ENCODE measurements around the gene TACSTD2.
"Not testable (repeated sequence)": the region's sequence is repeated elsewhere in the genome, so short reads cannot be mapped to it uniquely, and the experiment has no call there.

TACSTD2 gene

DNA sequence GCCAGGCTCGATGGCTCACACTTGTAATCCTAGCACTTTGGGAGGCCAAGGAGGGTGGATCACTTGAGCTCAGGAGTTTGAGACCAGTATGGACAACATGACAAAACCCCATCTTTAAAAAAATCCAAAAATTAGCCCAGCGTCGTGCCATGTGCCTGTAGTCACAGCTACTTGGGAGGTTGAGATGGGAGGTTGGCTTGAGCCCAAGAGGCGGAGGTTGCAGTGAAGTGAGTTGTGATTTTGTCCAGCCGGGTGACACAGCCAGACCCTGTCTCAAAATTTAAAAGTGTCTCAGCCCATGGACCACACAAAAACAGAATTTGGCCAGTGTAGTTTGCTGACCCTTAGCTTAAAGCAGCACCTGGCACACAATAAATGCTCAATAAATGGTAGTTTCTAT, 11.3 kb upstream of the TACSTD2 start:
- in situ Hi-C loops (cut with HindIII; ENCODE audit: low sequenced_read_pairs): no loop called here

DNA sequence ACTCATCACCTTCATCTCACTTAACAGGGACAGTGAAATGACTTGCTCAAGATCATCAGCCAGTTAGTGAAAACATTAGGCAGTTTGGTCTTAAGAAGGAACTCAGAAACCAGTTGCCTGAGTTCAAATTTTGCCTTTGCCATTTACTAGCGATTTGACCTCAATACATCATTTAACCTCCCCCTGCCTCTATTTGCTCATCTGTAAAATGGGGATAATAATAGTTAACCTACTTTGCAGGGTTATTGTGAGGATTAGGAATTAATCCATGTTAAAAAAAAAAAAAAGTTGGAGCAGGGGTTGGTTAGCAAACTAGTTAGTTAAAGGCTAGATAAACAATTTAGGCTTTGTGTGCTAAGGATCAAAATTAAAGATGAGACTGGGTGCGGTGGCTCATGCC, 10.6 kb upstream of the TACSTD2 start:
- in situ Hi-C loops (cut with HindIII; ENCODE audit: low sequenced_read_pairs): no loop called here

DNA sequence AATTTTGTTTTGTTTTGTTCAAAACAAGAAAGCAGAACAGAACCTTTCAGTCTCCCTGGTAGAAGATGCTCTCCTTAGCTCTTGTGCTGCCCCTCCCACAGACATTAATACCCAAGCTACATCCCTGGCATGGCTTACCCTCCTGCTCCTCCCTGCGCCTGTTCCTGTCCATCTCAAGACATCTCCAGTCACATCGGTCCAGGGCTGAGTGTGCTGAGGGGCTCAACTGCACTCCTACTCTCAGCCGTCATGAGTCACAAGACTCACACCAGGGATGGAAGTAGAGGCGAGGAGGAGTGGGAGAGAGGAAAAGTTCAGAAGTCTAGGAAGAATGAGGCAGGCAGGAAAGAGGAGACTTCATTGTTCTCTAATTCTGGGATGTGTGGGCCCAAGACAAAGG, 9.2 kb upstream of the TACSTD2 start:
- in situ Hi-C loops (cut with HindIII; ENCODE audit: low sequenced_read_pairs): no loop called here

DNA sequence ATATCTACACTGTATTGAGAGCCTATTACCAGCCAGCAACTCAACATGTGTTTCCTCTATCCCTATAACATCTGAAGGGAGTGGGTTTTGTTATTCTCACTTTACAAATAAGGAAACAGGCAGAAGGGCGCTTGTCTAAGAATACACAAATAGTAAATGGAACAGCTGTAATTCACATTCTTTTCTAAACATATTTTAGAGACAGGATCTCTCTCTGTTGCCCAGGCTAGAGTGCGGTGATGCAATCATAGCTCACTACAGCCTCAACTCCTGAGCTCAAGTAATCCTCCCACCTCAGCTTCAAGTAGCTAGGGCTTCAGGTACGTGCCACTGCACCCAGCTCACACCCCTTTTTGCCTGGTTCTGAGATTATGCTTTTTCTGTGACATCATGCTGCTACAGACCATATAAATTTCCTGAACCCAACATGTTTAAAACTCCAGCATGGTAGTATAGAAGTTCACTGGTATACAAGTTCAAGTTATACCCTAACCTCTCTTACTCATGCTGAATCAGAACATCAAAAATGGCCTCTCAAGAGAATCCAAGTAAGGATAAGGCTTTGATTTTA, 8.6 kb upstream of the TACSTD2 start:
- in situ Hi-C loops (cut with HindIII; ENCODE audit: low sequenced_read_pairs): no loop called here

DNA sequence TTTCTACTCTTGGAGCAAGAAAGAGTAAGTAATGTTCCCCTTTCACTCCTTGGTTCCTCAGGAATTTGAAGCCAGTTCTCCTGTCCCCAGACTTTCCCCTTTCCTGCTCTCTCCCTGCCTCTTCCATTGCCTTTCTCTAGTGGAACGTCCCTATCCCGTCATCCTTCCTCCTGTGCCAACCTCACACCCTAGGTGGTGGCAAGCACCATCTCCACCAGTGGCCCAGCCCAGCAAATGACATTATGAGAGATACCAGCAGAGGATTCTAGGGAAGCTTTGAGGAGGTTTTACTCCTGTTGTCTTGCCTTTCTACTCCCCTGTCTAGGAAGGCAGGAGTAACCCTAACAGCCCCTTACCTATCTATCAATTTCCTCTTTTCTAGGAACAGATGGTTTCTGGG, 8.1 kb upstream of the TACSTD2 start:
- in situ Hi-C loops (cut with HindIII; ENCODE audit: low sequenced_read_pairs): no loop called here

DNA sequence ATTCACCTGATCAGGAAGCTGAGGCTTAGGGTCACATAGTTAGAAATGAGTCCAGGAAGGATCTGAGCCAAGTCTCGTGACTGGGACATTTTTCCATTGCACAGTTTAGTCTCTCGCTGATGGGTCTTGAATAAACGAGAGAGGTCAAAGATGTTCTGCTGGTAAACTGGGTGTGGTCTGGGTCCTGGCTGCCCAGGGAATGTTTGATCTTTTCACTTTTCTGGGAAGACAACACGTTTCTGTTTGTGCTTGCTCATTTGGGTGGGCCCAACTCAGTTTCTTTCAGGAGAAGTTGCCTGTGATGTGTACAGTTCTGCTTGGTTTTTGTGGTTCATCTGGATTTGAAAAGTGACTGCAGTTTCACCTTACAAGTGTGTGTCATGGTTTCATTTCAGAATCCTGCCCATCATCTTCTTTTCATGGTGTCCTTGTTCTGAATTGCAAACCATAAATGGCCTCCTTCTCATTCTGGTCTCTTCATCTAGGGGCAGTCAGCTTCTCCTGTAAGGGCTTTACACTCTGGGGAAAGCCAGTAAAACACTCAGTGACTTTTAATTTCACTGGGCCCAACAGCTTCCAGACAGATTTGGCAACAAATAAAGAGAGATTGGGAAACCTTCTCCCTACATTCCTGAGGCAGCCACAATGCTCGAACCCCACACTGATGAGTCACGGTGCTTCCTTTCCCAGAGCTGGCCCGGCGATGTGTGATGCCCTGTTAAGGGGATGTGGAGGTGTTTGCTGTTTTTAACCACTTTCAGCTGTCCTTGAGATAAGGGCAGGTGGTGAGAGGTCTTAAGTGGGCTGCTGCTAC, 7.2 kb upstream of the TACSTD2 start:
- in situ Hi-C loops (cut with HindIII; ENCODE audit: low sequenced_read_pairs): no loop called here

DNA sequence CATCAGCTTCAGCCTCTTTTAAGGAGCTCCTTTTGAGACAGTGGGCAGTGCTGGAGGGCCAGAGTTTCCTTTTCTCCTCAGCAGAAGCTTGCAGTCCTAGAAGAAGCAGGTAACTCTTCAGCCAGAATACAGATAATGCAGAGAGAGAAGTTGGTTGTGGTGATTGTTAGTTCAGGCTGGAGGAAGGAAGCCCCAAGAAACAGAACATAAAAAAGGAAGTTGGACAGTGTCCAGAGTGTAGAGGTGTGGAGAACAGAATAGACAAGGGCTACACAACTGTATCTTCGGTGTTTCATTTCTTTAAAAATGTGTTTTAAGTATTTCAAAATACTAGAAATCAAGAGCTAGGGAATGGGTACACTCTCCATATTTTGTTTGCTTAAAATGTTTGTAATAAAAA, 6.4 kb upstream of the TACSTD2 start:
- in situ Hi-C loops (cut with HindIII; ENCODE audit: low sequenced_read_pairs): no loop called here

DNA sequence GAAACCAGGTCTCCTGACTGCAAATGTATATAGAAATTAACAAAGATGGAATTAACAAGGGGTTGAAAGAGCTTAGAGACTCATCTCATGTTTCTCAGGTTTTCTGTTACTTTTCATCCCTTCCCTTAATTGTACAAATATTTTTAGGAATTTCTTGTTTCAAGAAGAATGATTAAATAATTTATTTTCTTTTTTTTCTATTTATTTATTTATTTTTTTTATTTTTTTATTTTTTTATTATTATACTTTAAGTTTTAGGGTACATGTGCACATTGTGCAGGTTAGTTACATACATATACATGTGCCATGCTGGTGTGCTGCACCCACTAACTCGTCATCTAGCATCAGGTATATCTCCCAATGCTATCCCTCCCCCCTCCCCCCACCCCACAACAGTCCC, 5.1 kb upstream of the TACSTD2 start:
- in situ Hi-C loops (cut with HindIII; ENCODE audit: low sequenced_read_pairs): not testable (repeated sequence)

DNA sequence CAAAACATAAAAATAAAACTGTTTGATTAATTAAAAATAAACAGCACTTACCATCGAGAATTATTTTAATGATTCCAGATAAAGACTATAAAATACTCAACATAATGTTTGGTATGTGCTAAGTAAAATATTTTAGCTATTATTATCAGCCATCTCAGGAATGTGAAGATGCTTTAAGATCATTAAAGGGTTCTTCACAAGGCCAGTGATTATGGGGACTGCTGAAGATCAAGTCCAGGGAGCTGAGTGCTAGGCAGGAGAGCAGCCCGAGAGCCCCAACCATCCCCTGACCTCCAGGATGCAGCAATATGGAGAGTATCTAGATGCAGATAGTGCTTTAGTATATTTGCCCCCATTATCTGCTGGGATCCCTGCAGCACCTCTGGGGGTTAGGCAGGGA, 4.6 kb upstream of the TACSTD2 start:
- in situ Hi-C loops (cut with HindIII; ENCODE audit: low sequenced_read_pairs): no loop called here

DNA sequence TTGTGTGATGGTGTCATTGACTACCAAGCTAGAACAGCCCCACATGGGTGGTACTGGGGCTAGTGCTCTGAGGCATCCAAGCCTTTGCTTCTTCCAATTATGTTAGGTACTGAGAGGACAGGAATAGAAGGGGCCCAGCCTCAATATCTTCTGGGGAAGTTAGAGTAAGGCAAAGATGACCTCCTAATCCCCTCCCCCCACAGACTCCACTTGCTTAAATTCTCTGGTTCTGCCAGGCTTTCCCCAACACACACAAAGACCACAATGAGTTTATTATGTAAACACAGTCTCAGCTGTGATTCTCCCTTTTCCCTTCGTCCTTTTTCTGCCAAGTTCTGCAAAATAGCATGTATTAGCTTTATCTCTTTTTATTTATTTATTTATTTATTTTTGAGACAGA, 3.1 kb upstream of the TACSTD2 start:
- in situ Hi-C loops (cut with HindIII; ENCODE audit: low sequenced_read_pairs): no loop called here

DNA sequence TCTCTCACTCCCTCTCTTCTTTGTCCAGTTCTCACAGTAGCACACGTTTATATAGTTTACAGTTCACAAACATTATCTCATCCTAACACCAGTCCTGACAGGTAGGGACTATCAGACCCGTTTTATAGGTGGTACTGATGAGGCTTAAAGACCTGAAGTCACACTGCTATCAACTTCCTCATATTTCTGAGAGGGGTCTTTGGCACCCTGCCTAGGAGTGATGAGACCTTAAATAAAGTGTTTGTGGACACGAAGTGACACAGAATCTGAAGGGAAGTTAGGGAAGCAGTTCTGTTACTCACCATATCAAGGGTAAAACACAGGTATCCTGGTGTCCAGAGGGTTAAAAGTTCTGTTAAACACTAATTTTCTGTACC, 590 bp upstream of the TACSTD2 start:
- in situ Hi-C loops (cut with HindIII; ENCODE audit: low sequenced_read_pairs): no loop called here

DNA sequence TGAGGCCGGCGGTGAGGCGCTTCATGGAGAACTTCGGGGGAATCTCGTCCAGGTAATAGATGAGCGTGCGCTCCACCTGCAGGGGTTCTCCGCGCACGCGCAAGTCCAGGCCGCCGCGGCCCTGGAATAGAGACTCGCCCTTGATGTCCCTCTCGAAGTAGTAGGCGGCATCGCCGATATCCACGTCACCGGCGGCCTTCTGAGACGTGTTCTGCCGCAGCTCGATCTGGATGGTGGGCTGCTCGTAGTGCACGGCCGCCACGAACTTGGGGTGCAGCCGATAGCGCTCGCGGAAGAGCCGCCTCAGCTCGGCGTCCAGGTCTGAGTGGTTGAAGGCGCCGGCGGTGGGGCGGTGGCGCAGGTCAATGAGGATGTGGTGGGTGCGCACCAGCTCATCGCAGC, 726 bp downstream of the TACSTD2 start:
- in situ Hi-C loops (cut with HindIII; ENCODE audit: low sequenced_read_pairs): no loop called here

DNA sequence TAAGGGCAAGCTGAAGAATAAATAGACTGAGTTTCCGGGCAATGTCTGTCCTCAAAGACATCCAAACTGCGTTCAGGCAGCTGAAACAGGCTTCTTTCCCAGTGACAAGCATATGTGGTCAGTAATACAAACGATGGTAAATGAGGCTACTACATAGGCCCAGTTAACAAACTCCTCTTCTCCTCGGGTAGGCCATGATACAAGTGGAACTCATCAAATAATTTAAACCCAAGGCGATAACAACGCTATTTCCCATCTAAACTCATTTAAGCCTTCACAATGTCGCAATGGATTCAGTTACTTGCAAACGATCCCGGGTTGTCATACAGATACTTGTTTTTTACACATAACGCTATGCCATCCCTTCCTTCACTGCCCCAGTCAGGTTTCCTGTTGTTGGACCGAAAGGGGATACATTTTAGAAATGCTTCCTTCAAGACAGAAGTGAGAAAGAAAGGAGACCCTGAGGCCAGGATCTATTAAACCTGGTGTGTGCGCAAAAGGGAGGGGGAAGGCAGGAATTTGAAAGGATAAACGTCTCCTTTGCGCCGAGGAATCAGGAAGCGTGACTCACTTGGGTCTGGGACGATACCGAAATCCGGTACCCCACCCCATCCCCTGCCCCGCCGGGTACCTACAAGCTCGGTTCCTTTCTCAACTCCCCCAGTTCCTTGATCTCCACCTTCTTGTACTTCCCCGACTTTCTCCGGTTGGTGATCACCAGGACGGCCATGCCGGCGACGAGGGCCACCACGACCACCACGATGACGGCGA, 1.3 kb downstream of the TACSTD2 start:
- in situ Hi-C loops (cut with HindIII; ENCODE audit: low sequenced_read_pairs): no loop called here

DNA sequence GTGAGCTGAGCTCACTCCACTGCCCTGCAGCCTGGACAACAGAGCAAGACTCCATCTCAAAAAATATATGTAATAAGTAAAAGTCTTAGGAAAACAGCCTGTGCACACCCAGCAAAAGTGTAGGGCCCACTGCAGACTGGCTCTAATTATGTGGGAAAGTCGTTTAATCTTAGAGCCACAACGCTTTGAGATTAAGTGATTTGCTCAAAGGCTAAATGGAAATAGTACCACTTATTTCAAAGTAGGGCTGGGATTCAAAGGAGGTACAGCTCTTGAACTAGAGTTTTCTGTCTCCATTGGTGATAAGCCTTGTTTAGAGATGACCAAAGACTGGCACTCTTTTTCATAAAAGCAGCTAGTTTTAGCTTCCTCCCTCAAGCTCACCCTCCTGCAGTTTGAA, 2.2 kb downstream of the TACSTD2 start:
- in situ Hi-C loops (cut with HindIII; ENCODE audit: low sequenced_read_pairs): no loop called here

DNA sequence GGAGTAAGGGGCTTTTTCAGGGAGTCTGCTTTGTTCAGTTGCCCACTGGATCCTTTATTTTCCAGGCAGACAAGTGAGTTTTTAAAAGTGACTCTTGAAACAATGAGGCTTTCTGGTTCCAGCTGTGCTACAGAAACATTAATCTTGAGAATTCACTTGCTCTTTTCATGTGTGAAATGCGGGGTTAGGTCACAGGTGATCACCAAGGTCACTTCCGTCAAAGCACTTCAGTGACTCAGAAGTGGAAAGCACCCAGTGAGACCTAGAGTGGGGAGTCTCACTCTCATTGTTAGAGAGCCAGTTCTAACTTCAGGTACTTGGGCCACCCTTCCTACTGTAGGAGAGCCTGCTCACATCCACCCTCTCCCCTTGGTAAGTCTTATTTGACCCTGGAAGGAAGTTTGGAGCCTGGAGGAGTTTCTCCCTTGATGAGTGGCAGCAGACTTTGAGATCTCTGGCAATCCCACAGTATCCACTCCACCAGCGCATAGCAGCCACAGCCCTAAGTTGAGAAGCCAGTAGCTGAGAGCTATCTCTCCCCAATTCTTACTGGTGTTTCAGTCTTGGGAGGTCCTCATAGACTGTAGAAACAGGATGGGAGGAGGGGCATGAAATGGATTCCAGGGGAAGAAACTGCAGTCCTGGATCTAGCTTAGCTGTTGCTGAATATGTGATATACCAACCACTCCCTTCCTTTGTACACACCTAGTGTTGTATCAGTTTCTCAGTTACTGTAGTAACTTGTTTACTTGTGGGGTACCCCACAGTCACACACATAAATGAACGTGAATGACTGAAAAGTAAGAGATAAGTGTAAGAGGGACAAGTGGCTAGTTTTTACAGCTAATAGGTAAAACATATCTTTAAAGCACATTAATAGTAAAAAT, 3.1 kb downstream of the TACSTD2 start:
- in situ Hi-C loops (cut with HindIII; ENCODE audit: low sequenced_read_pairs): no loop called here

DNA sequence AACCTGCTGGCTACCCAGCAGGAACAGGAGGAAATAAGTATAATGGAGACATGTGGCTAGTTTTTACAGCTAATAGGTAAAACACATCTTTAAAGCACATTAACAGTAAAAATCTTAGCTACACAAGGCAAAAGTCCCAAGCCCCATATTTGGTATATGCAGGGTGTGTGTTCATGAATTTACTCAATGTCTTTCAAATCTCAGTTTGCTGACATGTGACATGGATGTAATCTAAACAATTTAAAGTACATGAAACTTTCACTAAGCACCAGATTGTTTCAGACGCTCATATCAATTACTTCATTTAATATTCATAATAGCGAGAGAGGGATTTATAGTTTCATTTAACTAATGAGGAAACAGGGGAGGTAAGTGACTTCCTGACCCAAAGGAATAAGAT, 3.9 kb downstream of the TACSTD2 start:
- in situ Hi-C loops (cut with HindIII; ENCODE audit: low sequenced_read_pairs): no loop called here

DNA sequence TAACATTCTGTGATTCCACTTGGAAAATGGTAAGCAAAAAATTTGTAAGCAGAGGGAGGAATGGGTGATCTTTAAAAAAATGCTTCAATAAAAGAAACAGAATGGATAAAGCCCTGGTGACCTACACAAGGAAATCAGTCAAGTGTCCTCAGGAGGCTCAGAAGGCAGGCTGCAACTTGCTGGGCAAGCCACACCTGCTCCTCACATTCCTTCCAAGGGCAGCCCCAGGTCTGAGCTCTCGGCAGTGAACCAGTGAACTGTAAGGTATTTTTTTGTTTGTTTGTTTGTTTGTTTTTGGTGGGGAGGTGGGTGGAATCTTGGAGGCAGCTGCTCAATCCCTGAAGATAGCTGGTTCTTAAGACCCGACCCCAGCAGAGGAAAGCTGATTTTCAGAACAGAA, 4.4 kb downstream of the TACSTD2 start:
- in situ Hi-C loops (cut with HindIII; ENCODE audit: low sequenced_read_pairs): no loop called here

DNA sequence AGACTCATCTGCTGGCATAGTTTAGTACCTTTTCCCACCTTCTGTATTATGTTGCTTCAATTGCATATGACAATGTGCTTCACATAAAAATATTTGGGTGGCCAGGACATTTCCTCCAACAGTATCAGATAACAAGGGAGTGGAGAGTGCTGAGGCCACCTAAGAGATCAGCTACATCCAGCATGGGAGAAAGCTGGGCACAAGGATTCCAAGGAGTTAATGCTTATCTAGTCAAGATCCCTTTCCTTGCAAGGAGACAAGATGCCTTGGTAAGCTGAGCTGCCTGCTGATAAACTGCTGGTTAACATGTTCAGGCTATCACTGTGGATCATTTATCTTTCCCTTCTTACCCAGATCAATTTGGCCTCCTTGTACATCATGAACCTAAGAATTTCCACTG, 5.4 kb downstream of the TACSTD2 start:
- in situ Hi-C loops (cut with HindIII; ENCODE audit: low sequenced_read_pairs): no loop called here

DNA sequence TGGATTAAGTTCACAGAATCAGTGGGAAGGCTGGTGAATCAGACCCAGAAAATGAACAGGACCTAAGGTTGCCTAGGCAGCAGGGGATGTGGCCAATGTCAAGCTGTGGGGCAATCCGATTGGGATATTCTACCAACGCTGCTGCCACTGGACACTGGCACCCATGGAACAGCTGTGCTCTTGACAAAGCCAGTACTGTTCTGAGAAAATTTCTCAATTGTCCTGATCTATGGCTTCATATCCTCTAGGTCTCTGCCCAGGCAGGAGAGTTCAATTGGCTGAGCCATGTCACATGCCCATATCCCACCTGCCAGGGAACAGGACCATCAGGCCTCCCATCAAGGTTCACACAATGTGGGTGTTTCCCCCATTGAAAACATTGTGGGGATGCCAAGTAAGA, 6.2 kb downstream of the TACSTD2 start:
- in situ Hi-C loops (cut with HindIII; ENCODE audit: low sequenced_read_pairs): no loop called here

DNA sequence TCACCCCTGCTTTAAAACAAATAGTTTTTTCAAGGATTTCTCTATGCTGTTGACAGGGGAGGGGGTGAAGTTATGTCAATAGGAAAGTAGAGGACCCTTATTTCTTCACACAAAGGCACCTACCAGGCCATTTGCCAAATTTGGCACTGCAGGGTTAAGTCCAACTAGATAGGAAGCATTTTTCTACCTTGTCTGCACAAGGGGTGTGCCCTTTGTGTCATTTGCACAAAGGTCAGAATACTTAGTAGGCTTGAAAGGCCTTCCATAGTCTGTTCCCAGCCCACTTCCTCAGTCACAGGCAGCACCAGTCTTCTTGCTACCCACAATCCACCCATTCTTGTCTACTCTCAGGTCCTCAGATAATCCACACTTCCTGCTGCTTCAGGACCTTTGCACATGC, 7.0 kb downstream of the TACSTD2 start:
- in situ Hi-C loops (cut with HindIII; ENCODE audit: low sequenced_read_pairs): no loop called here

DNA sequence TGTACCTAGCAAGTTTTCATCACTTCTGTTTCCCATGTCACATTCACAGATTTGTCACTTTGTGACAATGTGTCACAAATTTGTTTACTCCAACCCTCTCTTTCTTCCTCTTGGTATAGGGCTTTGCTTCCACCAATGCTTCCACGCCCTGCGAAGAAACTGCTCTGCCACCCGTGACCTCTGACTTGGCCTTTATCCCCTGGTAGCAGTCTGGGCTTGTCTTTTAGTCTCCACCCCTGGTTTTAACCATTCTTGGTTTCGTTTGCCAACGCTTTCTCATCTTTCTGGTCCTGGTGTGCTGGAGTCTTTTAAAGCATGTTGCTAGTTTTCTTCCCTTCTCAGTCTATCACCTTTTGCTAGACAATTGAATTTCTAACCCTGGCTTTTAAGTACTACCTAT, 8.1 kb downstream of the TACSTD2 start:
- in situ Hi-C loops (cut with HindIII; ENCODE audit: low sequenced_read_pairs): no loop called here
